IPS-20b (cell line): ENCODE measurements around the gene STUM.

ENCODE experiments used
- H3K27ac ChIP-seq: one replicate; pipeline ENCODE4 v1.5.1; 2013; ENCODE audit warnings: low read length
- H3K27me3 ChIP-seq: 2 replicates; pipeline ENCODE4 v1.6.1; 2013; ENCODE audit warnings: mild to moderate bottlenecking, low read length, inconsistent platforms; ENCODE audit not compliant: insufficient read depth
- H3K36me3 ChIP-seq: 2 replicates; pipeline ENCODE4 v1.6.1; 2013; ENCODE audit warnings: low read depth, mild to moderate bottlenecking, inconsistent platforms, low read length, moderate library complexity; ENCODE audit not compliant: insufficient read depth
- H3K4me1 ChIP-seq: 2 replicates; pipeline ENCODE4 v1.6.1; 2013; ENCODE audit warnings: mild to moderate bottlenecking, control low read depth, inconsistent platforms, low read length, moderate library complexity; ENCODE audit not compliant: insufficient read depth
- H3K4me3 ChIP-seq: 2 replicates; pipeline ENCODE4 v1.5.1; 2013; ENCODE audit warnings: mild to moderate bottlenecking, low read length, inconsistent platforms
- H3K9ac ChIP-seq: 2 replicates; pipeline ENCODE4 v1.6.1; 2013; ENCODE audit warnings: low read depth, mild to moderate bottlenecking, inconsistent platforms, low read length, moderate library complexity
- H3K9me3 ChIP-seq: 2 replicates; pipeline ENCODE4 v1.6.1; 2013; ENCODE audit warnings: mild to moderate bottlenecking, low read depth, low read length, inconsistent platforms; ENCODE audit not compliant: insufficient read depth

STUM gene

DNA sequence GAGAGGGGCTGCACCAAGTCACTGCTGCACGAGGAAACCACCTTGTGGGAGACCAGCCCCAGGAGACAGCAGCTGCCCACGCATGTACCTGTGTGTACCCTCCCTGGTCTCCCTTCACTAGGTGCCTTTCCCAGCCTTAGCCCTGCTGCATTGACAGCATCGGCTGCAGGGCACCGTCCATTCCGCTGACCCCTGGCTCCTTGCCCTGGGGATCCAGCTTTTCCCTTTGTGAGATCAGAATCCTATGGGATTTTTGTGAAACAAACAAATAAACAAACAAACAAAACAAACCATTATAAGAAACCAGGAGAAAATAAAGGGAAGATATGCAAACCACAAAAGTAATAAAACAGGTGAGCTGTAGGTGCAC, 2.1 kb downstream of the STUM start:
- H3K4me3 ChIP-seq: no peak overlapping the region
- peaks cover 81% of the 10 kb centered on the region for H3K27me3 ChIP-seq
- H3K9ac ChIP-seq: no peak overlapping the region
- no peaks in the 10 kb centered on the region for H3K36me3 ChIP-seq
- no peak overlapping the region for H3K27ac ChIP-seq
- peaks cover 7% of the 10 kb centered on the region for H3K4me1 ChIP-seq
- H3K9me3 ChIP-seq: no peaks in the 10 kb centered on the region

DNA sequence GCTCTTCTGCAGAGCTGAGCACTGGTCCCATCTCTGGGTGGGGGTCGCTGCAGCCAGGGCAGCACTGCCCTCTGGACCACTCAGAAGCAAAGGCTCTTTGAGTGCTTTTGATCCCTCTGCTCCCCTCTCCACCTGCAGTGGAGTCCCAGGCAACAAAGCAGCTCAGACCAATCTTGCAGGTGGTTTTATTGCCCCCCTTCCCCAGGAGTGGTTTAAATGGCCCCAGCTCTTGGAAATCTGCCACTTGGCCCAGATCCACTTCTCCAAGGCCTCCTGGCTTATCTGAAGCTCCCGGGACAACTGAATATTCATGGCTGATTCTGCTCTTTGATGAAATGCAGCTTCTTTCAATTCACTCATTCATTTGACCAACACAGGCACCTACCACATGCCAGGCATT, 2.7 kb downstream of the STUM start:
- H3K27me3 ChIP-seq: peaks cover 75% of the 10 kb centered on the region
- H3K27ac ChIP-seq: no peak overlapping the region
- no peaks in the 10 kb centered on the region for H3K9me3 ChIP-seq
- no peak overlapping the region for H3K9ac ChIP-seq
- H3K4me1 ChIP-seq: peaks cover 7% of the 10 kb centered on the region
- H3K4me3 ChIP-seq: no peak overlapping the region
- H3K36me3 ChIP-seq: no peaks in the 10 kb centered on the region

DNA sequence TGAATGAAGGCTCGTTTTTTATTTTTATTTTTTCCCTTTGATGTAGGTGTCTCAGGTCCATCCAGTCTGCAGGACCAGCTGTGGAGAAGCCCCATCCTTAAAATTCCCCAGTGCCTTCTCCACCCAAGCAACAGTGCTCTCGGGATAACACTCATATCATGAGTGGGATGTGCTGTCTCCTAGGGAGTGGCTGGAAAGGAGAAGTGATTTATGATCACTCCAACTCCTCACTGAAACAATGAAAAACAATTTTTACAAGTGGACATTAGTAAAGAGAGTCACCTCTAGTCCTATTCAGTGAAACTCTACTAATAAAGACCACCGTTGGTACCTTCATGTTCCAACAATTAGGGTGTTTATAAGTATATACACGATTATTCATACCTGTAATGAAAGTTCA, 3.5 kb downstream of the STUM start:
- H3K36me3 ChIP-seq: no peaks in the 10 kb centered on the region
- H3K4me1 ChIP-seq: peaks cover 7% of the 10 kb centered on the region
- H3K27ac ChIP-seq: no peak overlapping the region
- no peak overlapping the region for H3K9ac ChIP-seq
- no peaks in the 10 kb centered on the region for H3K9me3 ChIP-seq
- peaks cover 67% of the 10 kb centered on the region for H3K27me3 ChIP-seq
- H3K4me3 ChIP-seq: no peak overlapping the region

DNA sequence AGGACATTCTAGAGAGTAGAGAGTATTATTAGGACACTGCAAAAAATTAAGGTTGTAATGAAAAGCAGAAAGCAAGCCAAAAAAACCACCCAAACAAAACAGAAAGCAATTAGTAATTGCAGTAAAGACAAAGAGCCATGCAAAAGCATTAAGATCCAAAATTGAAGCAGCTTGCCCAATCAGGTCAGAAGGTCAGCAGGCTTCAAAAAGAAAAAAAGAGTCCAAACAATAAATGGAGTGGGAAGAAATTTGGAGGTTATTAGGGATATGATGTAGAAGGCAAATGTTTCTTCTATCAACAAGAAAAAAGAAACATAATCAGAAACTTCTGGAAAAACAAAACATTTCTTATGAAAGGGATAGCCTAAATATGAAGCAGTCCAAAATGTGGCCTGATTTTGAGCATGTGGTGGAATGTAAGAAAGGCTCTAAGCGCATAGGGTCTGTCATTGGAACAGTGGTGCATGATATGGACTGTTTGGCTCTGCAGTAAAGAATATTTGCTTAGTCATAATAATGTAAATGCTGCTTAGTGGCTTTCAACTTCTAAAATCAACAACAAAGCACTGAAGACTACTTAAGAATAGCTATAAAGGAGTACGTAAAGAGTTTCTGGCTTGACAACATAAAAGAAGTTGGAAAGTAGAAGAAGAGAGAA, 4.8 kb downstream of the STUM start:
- H3K27ac ChIP-seq: no peak overlapping the region
- H3K9me3 ChIP-seq: no peaks in the 10 kb centered on the region
- peaks cover 56% of the 10 kb centered on the region for H3K27me3 ChIP-seq

DNA sequence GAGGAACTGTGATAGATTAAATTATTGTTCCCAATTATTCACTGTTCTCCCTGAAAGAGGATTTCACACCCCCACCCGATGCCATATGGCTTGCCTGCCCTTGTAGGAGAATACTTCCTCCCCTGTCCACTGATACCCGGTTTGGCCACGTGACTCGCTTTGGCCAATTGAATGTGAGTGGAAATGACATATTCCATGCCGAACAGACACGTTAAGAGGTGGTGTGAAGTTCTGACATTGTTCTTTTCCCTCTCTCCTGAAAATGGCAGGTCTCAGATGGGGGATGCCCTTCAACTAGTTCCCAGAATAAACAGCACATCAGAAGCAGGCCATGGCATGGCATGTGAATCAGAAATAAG, 5.3 kb downstream of the STUM start:
- H3K36me3 ChIP-seq: no peaks in the 10 kb centered on the region
- H3K27me3 ChIP-seq: peaks cover 53% of the 10 kb centered on the region
- peaks cover 7% of the 10 kb centered on the region for H3K4me1 ChIP-seq
- H3K9me3 ChIP-seq: no peaks in the 10 kb centered on the region
- H3K27ac ChIP-seq: no peak overlapping the region
- no peak overlapping the region for H3K4me3 ChIP-seq
- no peak overlapping the region for H3K9ac ChIP-seq

More for the DNA sequence above, 4.8 kb downstream of the STUM start:
- Histone ChIP-seq H3K4me3 (no peak overlapping the region), H3K9ac (no peak overlapping the region), H3K4me1 (peaks cover 7% of the 10 kb centered on the region), H3K36me3 (no peaks in the 10 kb centered on the region)

DNA sequence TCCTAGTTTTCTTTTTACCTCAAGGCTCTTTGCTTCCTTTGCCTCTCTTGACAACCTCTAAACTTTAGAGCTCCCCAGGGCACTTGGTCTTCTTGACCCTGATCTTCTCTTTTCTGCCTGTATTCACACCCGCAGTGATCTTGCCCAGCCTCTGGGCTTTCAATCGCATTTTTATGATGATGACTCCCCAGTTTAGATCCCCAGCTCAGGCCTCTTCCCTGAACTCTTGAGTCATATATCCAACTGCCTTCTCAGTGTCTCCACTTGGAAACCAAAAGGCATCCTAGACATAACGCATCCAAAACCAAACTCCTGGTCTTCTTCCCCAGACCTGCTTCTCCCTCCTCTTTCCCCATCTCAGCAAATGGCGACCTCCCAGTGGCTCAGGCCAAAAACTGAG, 6.5 kb downstream of the STUM start:
- Histone ChIP-seq H3K27ac (no peak overlapping the region), H3K4me3 (no peak overlapping the region), H3K9me3 (no peaks in the 10 kb centered on the region), H3K27me3 (peaks cover 41% of the 10 kb centered on the region), H3K36me3 (no peaks in the 10 kb centered on the region), H3K4me1 (peaks cover 3% of the 10 kb centered on the region), H3K9ac (no peak overlapping the region)

DNA sequence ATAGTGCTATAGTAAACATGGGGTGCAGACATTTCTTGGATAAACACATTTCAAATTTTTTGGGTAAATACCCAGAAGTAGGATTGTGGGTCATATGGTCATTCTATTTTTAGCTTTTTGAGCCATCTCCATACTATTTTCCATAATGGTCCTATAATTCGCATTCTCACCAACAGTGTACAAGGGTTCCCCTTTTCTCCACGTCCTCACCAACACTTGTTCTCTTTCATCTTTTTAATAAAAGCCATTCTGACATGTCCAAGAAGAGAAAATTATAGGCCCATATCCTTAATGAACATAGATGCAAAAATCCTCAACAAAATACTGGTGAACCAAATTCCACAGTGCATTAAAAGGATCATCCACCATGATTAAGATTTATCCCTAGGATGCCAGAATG, 8.9 kb downstream of the STUM start:
- H3K9ac ChIP-seq: no peak overlapping the region
- H3K4me1 ChIP-seq: no peaks in the 10 kb centered on the region
- peaks cover 17% of the 10 kb centered on the region; the same call in 1 of the 2 replicates for H3K27me3 ChIP-seq
- no peak overlapping the region for H3K4me3 ChIP-seq
- H3K36me3 ChIP-seq: no peaks in the 10 kb centered on the region
- H3K27ac ChIP-seq: no peak overlapping the region
- no peaks in the 10 kb centered on the region for H3K9me3 ChIP-seq

DNA sequence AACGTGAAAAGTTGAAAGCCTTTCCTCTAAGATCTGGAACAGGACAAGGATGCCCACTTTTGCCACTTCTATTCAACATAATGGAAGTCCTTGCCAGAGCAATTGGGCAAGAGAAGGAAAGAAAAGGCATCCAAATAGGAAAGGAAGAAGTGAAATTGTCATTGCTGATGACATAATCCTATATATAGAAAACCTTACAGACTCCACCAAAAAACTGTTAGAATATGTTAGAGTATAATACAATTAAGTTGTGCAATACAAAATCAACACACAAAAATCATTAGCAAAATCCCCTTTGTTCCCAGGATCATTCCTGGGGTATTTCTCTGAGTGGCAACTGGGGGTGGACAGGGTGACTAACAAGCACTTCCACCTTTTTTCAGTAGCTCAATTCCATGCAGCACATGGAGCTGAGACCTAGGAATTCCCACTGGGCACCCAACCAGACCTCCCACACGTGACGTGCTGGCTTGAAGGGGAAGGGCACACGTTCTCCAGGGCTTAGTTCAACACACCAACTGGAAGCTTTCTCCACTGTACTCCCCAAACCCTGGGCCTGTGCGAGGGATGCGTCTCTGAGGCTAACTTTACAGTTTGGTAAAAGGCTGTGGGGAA, 9.6 kb downstream of the STUM start:
- Histone ChIP-seq H3K9me3 (no peaks in the 10 kb centered on the region), H3K9ac (no peak overlapping the region), H3K36me3 (no peaks in the 10 kb centered on the region), H3K4me1 (no peaks in the 10 kb centered on the region), H3K27ac (no peak overlapping the region), H3K27me3 (peaks cover 10% of the 10 kb centered on the region; the same call in 1 of the 2 replicates), H3K4me3 (no peak overlapping the region)

DNA sequence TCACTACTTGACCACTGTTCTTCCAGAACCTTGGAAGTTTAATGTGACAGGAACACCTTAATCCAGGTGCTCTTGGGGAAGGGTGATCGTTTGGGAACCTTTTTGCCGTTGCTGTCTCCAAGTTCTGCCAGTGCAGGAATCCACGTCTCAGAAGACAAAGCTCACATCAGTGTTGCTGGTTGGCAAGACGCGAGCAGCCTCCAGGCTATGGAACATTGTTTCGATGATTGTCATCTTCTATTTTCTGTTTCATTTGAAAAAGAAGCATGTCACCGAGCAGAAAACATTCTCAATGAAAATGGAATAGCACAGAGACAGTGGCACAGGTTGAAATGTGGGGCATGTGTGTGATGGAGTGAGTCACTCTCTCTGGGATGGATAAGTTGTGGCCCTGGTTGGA, 11.7 kb downstream of the STUM start:
- H3K4me1 ChIP-seq: no peaks in the 10 kb centered on the region
- no peak overlapping the region for H3K27ac ChIP-seq
- no peak overlapping the region for H3K9ac ChIP-seq
- no peaks in the 10 kb centered on the region for H3K9me3 ChIP-seq
- no peaks in the 10 kb centered on the region for H3K27me3 ChIP-seq
- H3K4me3 ChIP-seq: no peak overlapping the region
- H3K36me3 ChIP-seq: no peaks in the 10 kb centered on the region

DNA sequence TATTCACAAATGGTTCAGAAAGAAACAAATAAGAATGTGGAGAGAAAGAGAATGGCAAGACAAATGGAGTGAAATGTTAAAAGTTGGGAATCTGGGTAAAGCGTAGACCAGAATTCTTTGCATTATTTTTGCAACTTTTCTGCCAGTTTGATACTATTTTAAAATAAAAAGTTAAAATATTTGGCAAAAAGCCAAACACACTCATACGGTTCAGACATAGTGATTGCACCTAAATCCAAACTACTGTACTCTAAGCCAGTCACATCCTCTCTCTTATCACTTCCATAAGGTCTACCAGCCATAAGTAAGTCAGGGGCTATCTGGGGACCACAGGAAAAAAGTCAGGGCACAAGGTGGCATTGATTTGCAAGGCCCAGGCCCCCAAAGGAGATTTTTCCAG, 14.4 kb downstream of the STUM start:
- no peak overlapping the region for H3K4me3 ChIP-seq
- no peak overlapping the region for H3K9ac ChIP-seq
- H3K36me3 ChIP-seq: no peaks in the 10 kb centered on the region
- H3K27me3 ChIP-seq: no peaks in the 10 kb centered on the region
- no peak overlapping the region for H3K27ac ChIP-seq
- H3K9me3 ChIP-seq: no peaks in the 10 kb centered on the region
- H3K4me1 ChIP-seq: no peaks in the 10 kb centered on the region

DNA sequence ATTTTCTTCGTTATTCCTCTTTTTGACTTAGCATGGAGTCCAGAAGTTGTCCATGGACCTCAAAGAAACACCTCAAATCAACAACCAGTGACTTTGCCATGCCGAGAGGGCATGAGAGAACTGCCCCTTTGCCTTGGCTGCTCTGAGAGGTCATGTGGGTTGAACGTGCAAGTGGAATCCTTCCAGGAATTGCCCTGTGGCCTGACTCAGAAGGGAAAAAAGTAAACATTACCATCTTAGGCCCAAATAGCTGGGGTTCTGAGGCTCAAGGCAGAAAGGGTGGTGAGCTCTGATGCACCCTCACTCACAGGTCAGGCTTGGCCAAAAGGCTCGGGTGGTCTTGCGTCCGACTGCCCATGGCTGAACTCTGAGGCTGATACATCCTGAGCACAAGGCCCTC, 15.1 kb downstream of the STUM start:
- H3K9me3 ChIP-seq: no peaks in the 10 kb centered on the region
- H3K36me3 ChIP-seq: no peaks in the 10 kb centered on the region
- no peak overlapping the region for H3K9ac ChIP-seq
- no peak overlapping the region for H3K4me3 ChIP-seq
- no peaks in the 10 kb centered on the region for H3K27me3 ChIP-seq
- H3K27ac ChIP-seq: no peak overlapping the region
- peaks cover 2% of the 10 kb centered on the region; the same call in 1 of the 2 replicates for H3K4me1 ChIP-seq

DNA sequence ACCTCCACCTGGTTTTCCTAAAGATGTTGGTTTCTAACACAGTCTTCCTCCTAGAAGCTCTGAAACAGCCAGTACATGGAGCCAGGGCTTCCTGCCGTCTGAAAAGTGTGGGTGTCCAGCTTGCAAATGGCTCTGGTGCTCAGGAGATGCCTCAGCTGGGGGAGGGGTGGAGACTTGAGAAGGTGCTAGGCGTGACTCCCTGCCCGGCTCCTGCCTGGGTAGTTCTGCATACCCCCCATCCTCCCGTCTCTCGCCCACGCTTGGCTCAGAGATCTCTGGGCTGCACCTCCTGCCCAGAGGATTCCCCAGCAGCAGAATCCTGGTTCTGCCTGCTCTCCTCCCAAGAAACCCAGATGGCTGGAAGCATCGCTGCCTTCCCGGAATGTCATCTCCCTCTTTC, 16.9 kb downstream of the STUM start:
- Histone ChIP-seq H3K4me1 (peaks cover 6% of the 10 kb centered on the region; the same call in 1 of the 2 replicates), H3K9ac (no peak overlapping the region), H3K4me3 (no peak overlapping the region), H3K27me3 (no peaks in the 10 kb centered on the region), H3K9me3 (no peaks in the 10 kb centered on the region), H3K27ac (no peak overlapping the region), H3K36me3 (no peaks in the 10 kb centered on the region)
